Astrocyte (in vitro differentiated cells and primary cell): ENCODE results near the gene ABCA4.

ENCODE experiments used
- CTCF ChIP-seq: IDR thresholded peaks from 2 replicates; pipeline ENCODE4 v1.5.1; 2011; ENCODE audit warnings: low read depth, mild to moderate bottlenecking, inconsistent platforms, low read length, moderate library complexity; ENCODE audit not compliant: insufficient read depth
- EZH2 ChIP-seq: IDR thresholded peaks from 2 replicates; pipeline ENCODE4 v1.6.1; 2012; ENCODE audit warnings: mild to moderate bottlenecking, low read length, inconsistent platforms; ENCODE audit not compliant: insufficient read depth

DNA sequence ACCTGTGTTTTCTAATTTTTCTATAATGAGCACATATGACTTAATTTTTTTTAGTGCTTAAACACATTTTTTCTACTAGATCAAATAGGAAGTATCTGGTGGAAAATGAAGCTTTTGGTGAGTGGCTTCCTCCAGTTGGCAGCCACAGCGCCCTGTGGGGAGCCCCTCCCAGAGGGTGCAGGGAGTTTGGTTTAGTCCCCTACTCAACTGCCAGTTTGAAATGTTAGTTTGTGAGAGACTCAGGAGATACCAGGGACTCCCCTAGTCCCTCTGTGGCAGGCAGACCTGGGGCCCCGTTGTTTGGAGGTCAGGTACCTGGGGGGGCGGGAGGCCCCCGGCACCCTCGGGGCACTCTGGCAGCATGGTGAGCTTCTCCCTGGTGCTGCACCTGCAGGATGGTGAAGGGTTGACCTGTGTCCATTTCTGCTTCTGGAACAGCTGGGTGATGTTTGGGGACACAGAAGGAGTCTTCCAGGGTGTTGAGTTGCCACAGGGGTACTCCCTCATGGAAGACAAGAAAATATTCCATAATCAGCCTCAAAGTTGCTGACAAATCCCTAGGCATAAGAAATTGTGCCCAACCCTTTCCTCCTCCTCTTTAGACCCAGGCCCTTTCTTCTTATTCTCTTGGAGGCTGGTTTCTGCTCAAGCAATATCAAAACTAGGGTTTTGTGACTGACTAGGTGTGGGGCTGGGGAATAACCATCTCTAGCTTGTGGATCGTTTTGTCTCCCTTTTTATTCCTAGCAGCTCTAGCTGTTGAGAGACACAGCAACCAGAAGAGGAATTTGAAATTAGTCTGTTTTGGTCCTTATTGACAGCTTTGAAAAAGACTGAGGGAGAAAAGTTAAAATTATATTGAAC, 91.6 kb downstream of the ABCA4 start:
- TF ChIP-seq EZH2, result no peak
- no peak for TF ChIP-seq CTCF
